SK-N-SH (cell line): ENCODE data around the gene BCL2L11.

ENCODE experiments used
- CTCF ChIP-seq: fragments of 200-600 bp; sonication (generic); IDR thresholded peaks from 2 replicates; pipeline ENCODE4 v1.6.1; 2017; ENCODE audit warnings: antibody characterized with exemption, mild to moderate bottlenecking, moderate library complexity
- EP300 ChIP-seq, 2 experiments: IDR thresholded peaks; 2 replicates each; pipeline versions ENCODE4 v1.4.0 to v1.6.1; 2012; ENCODE audit warnings: borderline replicate concordance in 1 of 2, low read depth in 1 of 2, low read length in 1 of 2
- MAX ChIP-seq: IDR thresholded peaks from 2 replicates; pipeline ENCODE4 v1.4.0; 2012; ENCODE audit warnings: low read depth

DNA sequence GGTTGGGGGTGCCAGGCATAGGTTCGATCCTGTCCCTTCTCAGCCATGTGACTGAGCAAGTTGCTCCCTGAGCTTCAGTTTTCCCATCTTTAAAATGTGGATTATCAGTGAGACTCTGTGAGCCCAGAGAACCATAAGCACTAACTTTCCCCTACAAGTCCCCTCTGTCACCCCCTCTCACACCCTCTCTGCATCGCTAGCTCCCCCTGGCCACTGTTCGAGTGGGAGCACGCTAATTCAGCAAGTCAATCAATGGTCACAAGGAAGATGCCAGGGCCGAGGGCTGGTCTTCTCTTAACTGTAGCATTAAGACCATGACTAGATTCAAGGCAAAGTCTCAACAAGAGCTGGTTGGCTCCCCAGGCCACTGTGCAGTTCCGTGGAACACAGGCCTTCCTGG lies 66.2 kb downstream of the BCL2L11 start:
- TF ChIP-seq MAX = no peak
- no peak for TF ChIP-seq EP300 (IDR thresholded peaks at IDR 0.05; ENCODE audit: borderline replicate concordance in 1 of 2, low read depth in 1 of 2, low read length in 1 of 2)
- TF ChIP-seq CTCF = no peak
